GM23248 (cell line): ENCODE measurements around the gene LAMB3.

Experiments used
- EZH2 ChIP-seq: fragments of 200-600 bp; sonication (generic); IDR thresholded peaks from 2 replicates; pipeline ENCODE4 v1.6.1; 2018; ENCODE audit warnings: antibody characterized with exemption, mild to moderate bottlenecking; ENCODE audit not compliant: insufficient read depth, poor library complexity, severe bottlenecking
- EZH2phosphoT487 ChIP-seq: fragments of 200-600 bp; sonication (generic); IDR thresholded peaks from 2 replicates; pipeline ENCODE4 v1.6.1; 2018; ENCODE audit warnings: antibody characterized with exemption, moderate library complexity, mild to moderate bottlenecking, low read depth; ENCODE audit not compliant: insufficient read depth

GRCh38 chr1:209652121-209652735, at the start of gene LAMB3:
- TF ChIP-seq EZH2phosphoT487 = no peak
- TF ChIP-seq EZH2 = no peak
